HepG2 (cell line): Measurements from ENCODE around the gene TMEM86B. TPM values are rescaled to one million over a fixed set of nuclear protein-coding genes. Genes with fewer than 3 reads are reported as not detected.

ENCODE experiments used
- FOXA1 ChIP-seq, 2 experiments: fragments of 450-650 bp in 1 of 2; sonication (generic) in 1 of 2; formaldehyde crosslinking in 1 of 2; IDR thresholded peaks; 2 replicates each; pipeline versions ENCODE4 v1.4.0 to v1.6.1; 2016 to 2020; ENCODE audit warnings: missing genetic modification reagents in 1 of 2
- GABPB1 ChIP-seq: IDR thresholded peaks from 2 replicates; pipeline ENCODE4 v1.6.1; 2016; ENCODE audit warnings: mild to moderate bottlenecking, missing genetic modification reagents, moderate library complexity, missing compliant biosample characterization
- GFI1 ChIP-seq: sonication (generic); formaldehyde crosslinking; IDR thresholded peaks from 2 replicates; pipeline ENCODE4 v1.5.0; 2020; ENCODE audit warnings: missing genetic modification reagents, mild to moderate bottlenecking, borderline replicate concordance
- HBP1 ChIP-seq: IDR thresholded peaks from 2 replicates; pipeline ENCODE4 v1.6.1; 2016; ENCODE audit warnings: low read depth, control low read depth
- HNF4A ChIP-seq: sonication (generic); formaldehyde crosslinking; IDR thresholded peaks from 2 replicates; pipeline ENCODE4 v1.4.0; 2020; ENCODE audit warnings: missing genetic modification reagents
- MBNL3 ChIP-seq: fragments of 250-450 bp; sonication (Bioruptor Pico); conservative IDR thresholded peaks from 2 replicates; pipeline ENCODE4 v1.8.0; 2022; ENCODE audit warnings: mild to moderate bottlenecking, inconsistent platforms
- PATZ1 ChIP-seq: sonication (generic); formaldehyde crosslinking; IDR thresholded peaks from 2 replicates; pipeline ENCODE4 v1.4.0; 2020; ENCODE audit warnings: missing genetic modification reagents
- SNRNP70 ChIP-seq: fragments of 200-400 bp; formaldehyde crosslinking; IDR thresholded peaks from 2 replicates; pipeline ENCODE4 v1.6.1; 2017; ENCODE audit warnings: mild to moderate bottlenecking, low read depth, low read length, moderate library complexity
- ZNF101 ChIP-seq: sonication (generic); formaldehyde crosslinking; IDR thresholded peaks from 2 replicates; pipeline ENCODE4 v1.4.0; 2020; ENCODE audit warnings: mild to moderate bottlenecking, low read depth, missing genetic modification reagents, borderline replicate concordance
- ZNF17 ChIP-seq: sonication (generic); formaldehyde crosslinking; IDR thresholded peaks from 2 replicates; pipeline ENCODE4 v1.5.0; 2020; ENCODE audit warnings: mild to moderate bottlenecking, missing genetic modification reagents
- ZNF264 ChIP-seq: sonication (generic); formaldehyde crosslinking; IDR thresholded peaks from 2 replicates; pipeline ENCODE4 v1.4.0; 2020; ENCODE audit warnings: missing genetic modification reagents
- ZNF292 ChIP-seq: sonication (generic); formaldehyde crosslinking; IDR thresholded peaks from 2 replicates; pipeline ENCODE4 v1.8.1; 2022; ENCODE audit warnings: mild to moderate bottlenecking, low read depth, missing genetic modification reagents, borderline replicate concordance
- ZNF337 ChIP-seq: sonication (generic); formaldehyde crosslinking; IDR thresholded peaks from 2 replicates; pipeline ENCODE4 v1.5.1; 2020; ENCODE audit warnings: missing genetic modification reagents, low read depth, mild to moderate bottlenecking, borderline replicate concordance
- ZSCAN22 ChIP-seq: sonication (generic); formaldehyde crosslinking; IDR thresholded peaks from 2 replicates; pipeline ENCODE4 v1.4.0; 2020; ENCODE audit warnings: mild to moderate bottlenecking, missing genetic modification reagents
- ZSCAN31 ChIP-seq: sonication (generic); formaldehyde crosslinking; IDR thresholded peaks from 2 replicates; pipeline ENCODE4 v1.5.0; 2020; ENCODE audit warnings: low read depth, mild to moderate bottlenecking, missing genetic modification reagents
- polyA plus RNA-seq, 8 experiments: library from polyadenylated mRNA; depleted of rRNA in 3 of 8; stranded (reverse) in 7 of 8; unstranded in 1 of 8; fragments of >200 nt; fragmentation: Illumina TruSeq in 4 of 8; extraction: Trizol in 4 of 8; gene quantifications; 2 replicates each; pipeline versions ENCODE4 v1.2.1 to v1.2.3, GENCODE V29; 2011 to 2016; ENCODE audit warnings: low read depth in 4 of 8, missing spikeins in 1 of 8, mixed read lengths in 1 of 8; ENCODE audit not compliant: insufficient read depth in 1 of 8
- total RNA-seq, 5 experiments: library from RNA; depleted of rRNA; stranded (reverse); fragments of >200 nt; fragmentation: Illumina TruSeq; extraction: Trizol; gene quantifications; 2 replicates each; pipeline ENCODE4 v1.2.3, GENCODE V29; 2016; ENCODE audit warnings: low read depth in 1 of 5
- TF ChIP-seq, protein P1 (sequence below): sonication (generic); formaldehyde crosslinking; IDR thresholded peaks from 2 replicates; pipeline ENCODE4 v1.8.0; 2022; ENCODE audit warnings: mild to moderate bottlenecking, missing genetic modification reagents, moderate library complexity
- TF ChIP-seq, protein P2 (sequence below): sonication (generic); formaldehyde crosslinking; IDR thresholded peaks from 2 replicates; pipeline ENCODE4 v1.5.0; 2020; ENCODE audit warnings: mild to moderate bottlenecking, missing genetic modification reagents, moderate library complexity
- TF ChIP-seq, protein P3 (sequence below): sonication (generic); formaldehyde crosslinking; IDR thresholded peaks from 2 replicates; pipeline ENCODE4 v1.4.0; 2020; ENCODE audit warnings: missing genetic modification reagents, low read depth, mild to moderate bottlenecking, borderline replicate concordance
- TF ChIP-seq, protein P4 (sequence below): sonication (generic); formaldehyde crosslinking; IDR thresholded peaks from 2 replicates; pipeline ENCODE4 v1.4.0; 2020; ENCODE audit warnings: missing genetic modification reagents, mild to moderate bottlenecking, borderline replicate concordance

Gene TMEM86B
- total and polyA plus RNA-seq, 2 of the 13 experiments (the other 11 are each of a cell fraction or from before 2014, with no cell fraction given) = 7.7 to 9.6 TPM

- TF ChIP-seq, protein P1, sequence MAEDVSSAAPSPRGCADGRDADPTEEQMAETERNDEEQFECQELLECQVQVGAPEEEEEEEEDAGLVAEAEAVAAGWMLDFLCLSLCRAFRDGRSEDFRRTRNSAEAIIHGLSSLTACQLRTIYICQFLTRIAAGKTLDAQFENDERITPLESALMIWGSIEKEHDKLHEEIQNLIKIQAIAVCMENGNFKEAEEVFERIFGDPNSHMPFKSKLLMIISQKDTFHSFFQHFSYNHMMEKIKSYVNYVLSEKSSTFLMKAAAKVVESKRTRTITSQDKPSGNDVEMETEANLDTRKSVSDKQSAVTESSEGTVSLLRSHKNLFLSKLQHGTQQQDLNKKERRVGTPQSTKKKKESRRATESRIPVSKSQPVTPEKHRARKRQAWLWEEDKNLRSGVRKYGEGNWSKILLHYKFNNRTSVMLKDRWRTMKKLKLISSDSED = no peak
- TF ChIP-seq PATZ1 (CRISPR knock-in tag) = no peak
- TF ChIP-seq, protein P2, sequence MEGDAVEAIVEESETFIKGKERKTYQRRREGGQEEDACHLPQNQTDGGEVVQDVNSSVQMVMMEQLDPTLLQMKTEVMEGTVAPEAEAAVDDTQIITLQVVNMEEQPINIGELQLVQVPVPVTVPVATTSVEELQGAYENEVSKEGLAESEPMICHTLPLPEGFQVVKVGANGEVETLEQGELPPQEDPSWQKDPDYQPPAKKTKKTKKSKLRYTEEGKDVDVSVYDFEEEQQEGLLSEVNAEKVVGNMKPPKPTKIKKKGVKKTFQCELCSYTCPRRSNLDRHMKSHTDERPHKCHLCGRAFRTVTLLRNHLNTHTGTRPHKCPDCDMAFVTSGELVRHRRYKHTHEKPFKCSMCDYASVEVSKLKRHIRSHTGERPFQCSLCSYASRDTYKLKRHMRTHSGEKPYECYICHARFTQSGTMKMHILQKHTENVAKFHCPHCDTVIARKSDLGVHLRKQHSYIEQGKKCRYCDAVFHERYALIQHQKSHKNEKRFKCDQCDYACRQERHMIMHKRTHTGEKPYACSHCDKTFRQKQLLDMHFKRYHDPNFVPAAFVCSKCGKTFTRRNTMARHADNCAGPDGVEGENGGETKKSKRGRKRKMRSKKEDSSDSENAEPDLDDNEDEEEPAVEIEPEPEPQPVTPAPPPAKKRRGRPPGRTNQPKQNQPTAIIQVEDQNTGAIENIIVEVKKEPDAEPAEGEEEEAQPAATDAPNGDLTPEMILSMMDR = no peak
- TF ChIP-seq ZNF292 (CRISPR knock-in tag) = no peak
- no peak for TF ChIP-seq MBNL3
- TF ChIP-seq ZNF17 (CRISPR knock-in tag) = no peak
- 0 out of 2 replicates have a peak, but pooled peaks have one; percentile 29 for TF ChIP-seq ZNF337 (CRISPR knock-in tag)
- 0 out of 2 replicates have a peak, but pooled peaks have one; percentile 16 for TF ChIP-seq ZSCAN22 (CRISPR knock-in tag)
- no peak for TF ChIP-seq ZSCAN31 (CRISPR knock-in tag)
- no peak for TF ChIP-seq ZNF101 (CRISPR knock-in tag)
- TF ChIP-seq GFI1 (CRISPR knock-in tag) = no peak; the same call in 1 of the 2 replicates
- peak; percentile 78; the same call in 1 of the 2 replicates for TF ChIP-seq HBP1 (CRISPR knock-in tag)
- TF ChIP-seq HNF4A (CRISPR knock-in tag) = peak; percentile 86
- no peak for TF ChIP-seq SNRNP70
- TF ChIP-seq GABPB1 (CRISPR knock-in tag) = 0 out of 2 replicates have a peak, but pooled peaks have one; percentile 1
- TF ChIP-seq ZNF264 = peak; percentile 41; the same call in 1 of the 2 replicates
- TF ChIP-seq FOXA1 (IDR thresholded peaks at IDR 0.05) = no peak
- no peak for TF ChIP-seq FOXA1 (CRISPR knock-in tag; IDR thresholded peaks at IDR 0.05)
- TF ChIP-seq, protein P3, sequence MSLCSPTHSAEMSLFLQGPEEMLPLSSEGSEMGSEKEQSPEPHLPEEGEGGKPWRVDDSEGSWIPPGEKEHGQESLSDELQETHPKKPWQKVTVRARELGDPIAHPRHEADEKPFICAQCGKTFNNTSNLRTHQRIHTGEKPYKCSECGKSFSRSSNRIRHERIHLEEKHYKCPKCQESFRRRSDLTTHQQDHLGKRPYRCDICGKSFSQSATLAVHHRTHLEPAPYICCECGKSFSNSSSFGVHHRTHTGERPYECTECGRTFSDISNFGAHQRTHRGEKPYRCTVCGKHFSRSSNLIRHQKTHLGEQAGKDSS = peak; percentile 59; the same call in 1 of the 2 replicates
- TF ChIP-seq, protein P4, sequence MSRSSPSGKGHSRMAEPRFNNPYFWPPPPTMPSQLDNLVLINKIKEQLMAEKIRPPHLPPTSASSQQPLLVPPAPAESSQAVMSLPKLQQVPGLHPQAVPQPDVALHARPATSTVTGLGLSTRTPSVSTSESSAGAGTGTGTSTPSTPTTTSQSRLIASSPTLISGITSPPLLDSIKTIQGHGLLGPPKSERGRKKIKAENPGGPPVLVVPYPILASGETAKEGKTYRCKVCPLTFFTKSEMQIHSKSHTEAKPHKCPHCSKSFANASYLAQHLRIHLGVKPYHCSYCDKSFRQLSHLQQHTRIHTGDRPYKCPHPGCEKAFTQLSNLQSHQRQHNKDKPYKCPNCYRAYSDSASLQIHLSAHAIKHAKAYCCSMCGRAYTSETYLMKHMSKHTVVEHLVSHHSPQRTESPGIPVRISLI (CRISPR knock-in tag) = 0 out of 2 replicates have a peak, but pooled peaks have one; percentile 11
Measured at GRCh38 chr19:55256562-55257460, 28.2 kb upstream of the TMEM86B start (continued).
